HCT116 (cell line): ENCODE data around the gene SF3A2. TPM values are rescaled to one million over a fixed set of nuclear protein-coding genes. Genes with fewer than 3 reads are reported as not detected.

Source experiments
- ATAC-seq: fragments of 200-7000 bp; cut with Tn5 transposase; 2 replicates; pipeline ENCODE4 v1.9.1; 2020; ENCODE audit warnings: mild to moderate bottlenecking, moderate library complexity
- BruUV-seq: library from RNA; stranded (reverse); fragments of 400-500 nt; replicated peaks from 2 replicates; lab custom pipeline; 2021; lab: Mats Ljungman, UMichigan
- CTCF ChIA-PET: fragments of 300-600 bp; sonication (Branson Sonifier 250); formaldehyde crosslinking; loops from one replicate; lab custom pipeline; 2021; ENCODE audit warnings: antibody characterized with exemption; lab: Charles Lee
- POLR2A ChIA-PET: fragments of 300-600, 350-600 bp; sonication (Branson Sonifier 250); formaldehyde crosslinking; loops from one replicate; lab custom pipeline; 2021; ENCODE audit warnings: antibody characterized with exemption; lab: Charles Lee
- RAD21 ChIA-PET, 2 experiments: fragments of 300-600 bp; sonication (Branson Sonifier 250); formaldehyde crosslinking; loops; one replicate each; lab custom pipeline; 2023; ENCODE audit warnings: low total read pairs in 2 of 2; ENCODE audit not compliant: uncharacterized antibody in 2 of 2, unreplicated experiment in 2 of 2, low non-redundant PET in 1 of 2; lab: Charles Lee
- DNase-seq: peaks from one replicate; pipeline ENCODE4 v3.0.0-alpha.2; 2010; ENCODE audit warnings: low read depth, low spot score
- H2AFZ ChIP-seq: fragments of 200-600 bp; shearing (Covaris generic), sonication (generic); 2 replicates; pipeline ENCODE4 v1.6.1; 2017; ENCODE audit warnings: low read depth, mixed run types, mixed read lengths, antibody characterized with exemption, low read length; ENCODE audit not compliant: poor library complexity, severe bottlenecking
- H3K27ac ChIP-seq: 2 replicates; pipeline ENCODE4 v1.5.1; 2012; ENCODE audit warnings: low read depth, low read length
- H3K27me3 ChIP-seq: fragments of 200-600 bp; sonication (generic); 2 replicates; pipeline ENCODE4 v1.6.1; 2016; ENCODE audit warnings: mixed run types, low read length, mixed read lengths; ENCODE audit not compliant: insufficient read depth
- H3K36me3 ChIP-seq, 2 experiments: fragments of 200-500 bp in 1 of 2; fragments of 200-600 bp in 1 of 2; sonication (Bioruptor generic) in 1 of 2; sonication (generic) in 1 of 2; 2 replicates each; pipeline versions ENCODE4 v1.5.1 to v1.6.1; 2014 to 2016; ENCODE audit warnings: low read length in 2 of 2, inconsistent platforms in 1 of 2, mixed read lengths in 1 of 2, mixed run types in 1 of 2; ENCODE audit not compliant: insufficient read depth in 2 of 2, control insufficient read depth in 1 of 2
- H3K4me1 ChIP-seq, 2 experiments: fragments of 200-600 bp in 1 of 2; sonication (generic) in 1 of 2; 2 replicates each; pipeline versions ENCODE4 v1.5.1 to v1.6.1; 2012 to 2017; ENCODE audit warnings: low read length in 2 of 2, inconsistent platforms in 1 of 2, mild to moderate bottlenecking in 1 of 2, mixed read lengths in 1 of 2, mixed run types in 1 of 2, moderate library complexity in 1 of 2; ENCODE audit not compliant: insufficient read depth in 2 of 2, control insufficient read depth in 1 of 2
- H3K4me2 ChIP-seq: fragments of 200-600 bp; sonication (generic); 2 replicates; pipeline ENCODE4 v1.6.1; 2017; ENCODE audit warnings: mixed run types, low read length, mixed read lengths
- H3K4me3 ChIP-seq, 2 experiments: fragments of 200-600 bp in 1 of 2; sonication (generic) in 1 of 2; replicated peaks in 1 of 2; 2 replicates each; pipeline ENCODE4 v1.5.1; 2011 to 2016; ENCODE audit warnings: low read length in 2 of 2, control low read depth in 1 of 2, low read depth in 1 of 2, mild to moderate bottlenecking in 1 of 2, mixed read lengths in 1 of 2, mixed run types in 1 of 2
- H3K79me2 ChIP-seq: fragments of 200-600 bp; sonication (generic); 2 replicates; pipeline ENCODE4 v1.6.1; 2017; ENCODE audit warnings: mild to moderate bottlenecking, mixed run types, low read length, moderate library complexity, mixed read lengths; ENCODE audit not compliant: insufficient read depth
- H3K9ac ChIP-seq: fragments of 200-600 bp; sonication (generic); 2 replicates; pipeline ENCODE4 v1.6.1; 2016; ENCODE audit warnings: low read length, mixed read lengths
- H3K9me2 ChIP-seq: fragments of 200-600 bp; sonication (generic), shearing (Covaris generic); 2 replicates; pipeline ENCODE4 v1.6.1; 2017; ENCODE audit warnings: mixed run types, mild to moderate bottlenecking, moderate library complexity; ENCODE audit not compliant: insufficient read depth
- H3K9me3 ChIP-seq, 2 experiments: fragments of 200-500 bp in 1 of 2; fragments of 200-600 bp in 1 of 2; sonication (Bioruptor generic) in 1 of 2; sonication (generic) in 1 of 2; 2 replicates each; pipeline ENCODE4 v1.6.1; 2014 to 2017; ENCODE audit warnings: low read length in 2 of 2, mixed read lengths in 2 of 2, inconsistent platforms in 1 of 2, low read depth in 1 of 2, mild to moderate bottlenecking in 1 of 2, mixed run types in 1 of 2, moderate library complexity in 1 of 2; ENCODE audit not compliant: control insufficient read depth in 1 of 2, insufficient read depth in 1 of 2
- H4K20me1 ChIP-seq: fragments of 200-600 bp; sonication (generic), shearing (Covaris generic); 2 replicates; pipeline ENCODE4 v1.6.1; 2017; ENCODE audit warnings: mixed run types, mild to moderate bottlenecking, moderate library complexity; ENCODE audit not compliant: insufficient read depth
- CBX3 ChIP-seq: IDR thresholded peaks from 2 replicates; pipeline ENCODE4 v1.6.1; 2012; ENCODE audit warnings: low read depth
- CTCF ChIP-seq, 3 experiments: fragments of 200-600 bp in 1 of 3; sonication (generic) in 1 of 3; IDR thresholded peaks in 2 of 3; conservative IDR thresholded peaks in 1 of 3; 2 replicates each; pipeline ENCODE4 v1.5.1; 2012 to 2017; ENCODE audit warnings: low read depth in 2 of 3, low read length in 2 of 3, antibody characterized with exemption in 1 of 3, borderline replicate concordance in 1 of 3, control low read depth in 1 of 3, mild to moderate bottlenecking in 1 of 3, mixed read lengths in 1 of 3, mixed run types in 1 of 3, moderate library complexity in 1 of 3; ENCODE audit not compliant: insufficient read depth in 1 of 3
- EGR1 ChIP-seq: IDR thresholded peaks from 2 replicates; pipeline ENCODE4 v1.6.1; 2012; ENCODE audit warnings: low read depth
- EZH2 ChIP-seq: fragments of 200-600 bp; sonication (generic); IDR thresholded peaks from 2 replicates; pipeline ENCODE4 v1.6.1; 2017; ENCODE audit warnings: antibody characterized with exemption, mixed run types
- EZH2phosphoT487 ChIP-seq: fragments of 200-600 bp; IDR thresholded peaks from 2 replicates; pipeline ENCODE4 v1.6.1; 2018; ENCODE audit warnings: antibody characterized with exemption, borderline replicate concordance
- FOSL1 ChIP-seq: IDR thresholded peaks from 2 replicates; pipeline ENCODE4 v1.6.1; 2012; ENCODE audit warnings: low read depth
- POLR2A ChIP-seq: IDR thresholded peaks from 2 replicates; pipeline ENCODE4 v1.7.0; 2011; ENCODE audit warnings: borderline replicate concordance; ENCODE audit not compliant: insufficient read depth, insufficient read length; ENCODE audit errors: extremely low read depth
- POLR2AphosphoS5 ChIP-seq: IDR thresholded peaks from 2 replicates; pipeline ENCODE4 v1.6.1; 2011; ENCODE audit warnings: mild to moderate bottlenecking, low read depth, low read length, moderate library complexity
- RAD21 ChIP-seq: IDR thresholded peaks from 2 replicates; pipeline ENCODE4 v1.6.1; 2012; ENCODE audit warnings: low read depth, mild to moderate bottlenecking
- SIN3A ChIP-seq: IDR thresholded peaks from 2 replicates; pipeline ENCODE4 v1.6.1; 2012; ENCODE audit warnings: low read depth
- SP1 ChIP-seq: IDR thresholded peaks from 2 replicates; pipeline ENCODE4 v1.6.1; 2012; ENCODE audit warnings: low read depth
- SRF ChIP-seq: IDR thresholded peaks from 2 replicates; pipeline ENCODE4 v1.6.1; 2012; ENCODE audit warnings: low read depth
- intact Hi-C: fragments of 100-400 bp; cut with micrococcal nuclease; formaldehyde crosslinking; loops from 2 replicates; pipeline ENCODE4 v1.10.0; 2022
- total RNA-seq: library from RNA; stranded (reverse); gene quantifications from one replicate; pipeline ENCODE4 v1.2.1, GENCODE V29; 2021; ENCODE audit not compliant: unreplicated experiment
- TF ChIP-seq, protein P1 (sequence below): IDR thresholded peaks from 2 replicates; pipeline ENCODE4 v1.6.1; 2012

The SF3A2 gene
- total RNA-seq, 1 experiment from 2014 or later = 166 TPM

- TF ChIP-seq EZH2 = no peak
- no peak for TF ChIP-seq RAD21
Observed at GRCh38 chr19:2207008-2207407, 29.6 kb upstream of the SF3A2 start (continued).

GRCh38 chr19:2207991-2208860, 28.4 kb upstream of the SF3A2 start:
- Histone ChIP-seq H3K36me3 (peaks cover 21 to 61% of the 10 kb centered on the region in 2 experiments; a peak in 3 of 4 replicates), H3K9ac (no peak overlapping the region), H3K4me2 (no peak overlapping the region), H3K4me1 (no peaks in the 10 kb centered on the region), H3K27ac (no peak overlapping the region), H3K79me2 (peaks cover 10% of the 10 kb centered on the region; the same call in 1 of the 2 replicates), H4K20me1 (no peaks in the 10 kb centered on the region), H3K9me2 (no peaks in the 10 kb centered on the region), H2AFZ (no peak overlapping the region), H3K27me3 (no peaks in the 10 kb centered on the region), H3K9me3 (no peaks in the 10 kb centered on the region), H3K4me3 (no peak overlapping the region)
- BruUV-seq = no TSS peak
- CTCF ChIA-PET = no interaction called here
- POLR2A ChIA-PET = no interaction called here
- TF ChIP-seq, protein P1, sequence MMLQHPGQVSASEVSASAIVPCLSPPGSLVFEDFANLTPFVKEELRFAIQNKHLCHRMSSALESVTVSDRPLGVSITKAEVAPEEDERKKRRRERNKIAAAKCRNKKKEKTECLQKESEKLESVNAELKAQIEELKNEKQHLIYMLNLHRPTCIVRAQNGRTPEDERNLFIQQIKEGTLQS = no peak
- TF ChIP-seq EZH2phosphoT487 (no peak), SRF (no peak)
- DNase-seq = no peak
- RAD21 ChIA-PET = no interaction called here
- intact Hi-C loops = no loop called here
- peak; percentile 54 for ATAC-seq

GRCh38 chr19:2208975-2209374, 27.6 kb upstream of the SF3A2 start:
- no TSS peak for BruUV-seq
- H4K20me1 ChIP-seq = no peaks in the 10 kb centered on the region
- H2AFZ ChIP-seq = no peak overlapping the region
- intact Hi-C loops = no loop called here
- H3K9me3 ChIP-seq = no peaks in the 10 kb centered on the region
- no peak for DNase-seq
- H3K9me2 ChIP-seq = no peaks in the 10 kb centered on the region
- H3K4me3 ChIP-seq = no peak overlapping the region
- no peak overlapping the region for H3K27ac ChIP-seq
- ChIA-PET CTCF (no interaction called here), RAD21 (no interaction called here), POLR2A (no interaction called here)
- H3K36me3 ChIP-seq = peaks cover 20 to 61% of the 10 kb centered on the region in 2 experiments; a peak in 3 of 4 replicates
- no peak overlapping the region for H3K4me2 ChIP-seq
- no peak overlapping the region for H3K9ac ChIP-seq
- H3K4me1 ChIP-seq = no peaks in the 10 kb centered on the region
- H3K79me2 ChIP-seq = peaks cover 10% of the 10 kb centered on the region; the same call in 1 of the 2 replicates
- H3K27me3 ChIP-seq = no peaks in the 10 kb centered on the region
- no peak for ATAC-seq
- TF ChIP-seq RAD21 = no peak
- TF ChIP-seq EZH2phosphoT487 = no peak
- TF ChIP-seq CBX3 = no peak
- no peak for TF ChIP-seq FOSL1
- TF ChIP-seq CTCF (IDR thresholded peaks at IDR 0.05 in 2 of 3, conservative IDR thresholded peaks at IDR 0.05 in 1 of 3; ENCODE audit: borderline replicate concordance in 1 of 3, insufficient read depth in 1 of 3, low read depth in 2 of 3, low read length in 2 of 3) = no peak
- TF ChIP-seq POLR2AphosphoS5 = no peak
- no peak for TF ChIP-seq SP1
- TF ChIP-seq SIN3A = no peak
- no peak for TF ChIP-seq POLR2A
- no peak for TF ChIP-seq EGR1
